ENCODE results near the gene STAT1. TPM values are rescaled to one million over a fixed set of nuclear protein-coding genes. Genes with fewer than 3 reads are reported as not detected.

Gene STAT1
- total and polyA plus RNA-seq, 4 donors = 21.6 to 80.1 (median 74.1) TPM

DNA sequence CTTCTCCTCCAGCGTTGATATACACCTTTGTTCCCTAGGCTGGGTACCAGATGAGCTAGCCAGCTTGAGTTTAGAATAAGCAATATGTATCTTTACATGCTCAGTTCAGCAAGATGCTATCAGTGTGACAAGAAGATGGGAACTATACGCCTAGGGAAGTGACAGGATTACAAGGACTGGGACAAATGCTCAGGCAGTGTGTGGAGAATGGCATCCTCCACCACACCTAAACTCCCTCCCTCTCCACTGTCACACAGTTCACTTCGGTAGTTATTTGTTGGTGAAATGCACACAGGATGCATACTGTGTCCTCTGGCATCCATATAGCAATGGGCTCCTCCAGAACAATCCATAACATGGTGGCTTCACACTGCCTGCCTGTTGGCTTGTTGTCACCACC, 7.7 kb downstream of the STAT1 start:
- Histone ChIP-seq H3K36me3 (ENCODE audit: control insufficient read depth in 4 of 4, insufficient read depth in 4 of 4, low read length in 4 of 4) (peaks cover 31 to 51% (median 43%) of the 10 kb centered on the region in 4 donors), H3K4me3 (no peak overlapping the region)

DNA sequence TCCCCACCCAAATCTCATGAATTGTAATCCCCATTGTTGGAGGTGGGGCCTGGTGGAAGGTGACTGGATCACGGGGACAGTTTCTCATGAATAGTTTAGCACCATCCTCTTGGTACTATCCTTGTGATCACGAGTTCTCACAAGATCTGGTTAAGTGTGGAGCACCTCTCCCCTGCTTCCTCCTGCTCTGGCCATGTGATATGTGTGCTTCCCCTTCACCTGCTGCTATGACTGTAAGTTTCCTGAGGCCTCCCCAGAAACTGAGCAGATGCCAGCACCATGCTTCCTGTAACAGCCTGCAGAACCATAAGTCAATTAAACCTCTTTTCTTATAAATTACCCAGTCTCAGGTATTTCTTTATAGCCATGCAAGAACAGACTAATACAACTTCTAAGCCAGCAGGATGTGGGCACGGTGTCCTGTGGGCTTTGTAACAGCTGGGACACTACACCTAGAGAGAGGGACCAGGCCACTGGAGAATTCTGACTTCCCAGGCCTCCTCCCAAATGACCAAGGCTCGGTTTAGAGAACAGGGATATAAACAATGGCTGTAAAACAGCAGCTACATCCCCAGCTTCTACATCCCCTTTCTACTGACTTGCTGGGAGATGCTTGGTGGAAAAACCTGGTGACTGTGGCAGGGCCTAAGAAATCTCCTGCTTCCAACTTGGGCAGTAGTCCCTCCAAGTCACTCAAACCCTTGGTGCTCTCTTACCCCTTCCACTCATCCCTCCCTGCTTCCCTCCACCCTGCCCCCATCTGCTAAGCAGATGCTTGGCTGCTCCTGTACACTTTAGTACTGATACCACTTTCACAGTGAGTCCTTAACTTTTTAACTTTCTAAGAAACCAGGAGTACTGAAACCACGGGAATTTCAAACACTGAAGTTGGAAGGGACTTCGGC, 10.3 kb downstream of the STAT1 start:
- TF ChIP-seq, protein P1, sequence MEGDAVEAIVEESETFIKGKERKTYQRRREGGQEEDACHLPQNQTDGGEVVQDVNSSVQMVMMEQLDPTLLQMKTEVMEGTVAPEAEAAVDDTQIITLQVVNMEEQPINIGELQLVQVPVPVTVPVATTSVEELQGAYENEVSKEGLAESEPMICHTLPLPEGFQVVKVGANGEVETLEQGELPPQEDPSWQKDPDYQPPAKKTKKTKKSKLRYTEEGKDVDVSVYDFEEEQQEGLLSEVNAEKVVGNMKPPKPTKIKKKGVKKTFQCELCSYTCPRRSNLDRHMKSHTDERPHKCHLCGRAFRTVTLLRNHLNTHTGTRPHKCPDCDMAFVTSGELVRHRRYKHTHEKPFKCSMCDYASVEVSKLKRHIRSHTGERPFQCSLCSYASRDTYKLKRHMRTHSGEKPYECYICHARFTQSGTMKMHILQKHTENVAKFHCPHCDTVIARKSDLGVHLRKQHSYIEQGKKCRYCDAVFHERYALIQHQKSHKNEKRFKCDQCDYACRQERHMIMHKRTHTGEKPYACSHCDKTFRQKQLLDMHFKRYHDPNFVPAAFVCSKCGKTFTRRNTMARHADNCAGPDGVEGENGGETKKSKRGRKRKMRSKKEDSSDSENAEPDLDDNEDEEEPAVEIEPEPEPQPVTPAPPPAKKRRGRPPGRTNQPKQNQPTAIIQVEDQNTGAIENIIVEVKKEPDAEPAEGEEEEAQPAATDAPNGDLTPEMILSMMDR (IDR thresholded peaks at IDR 0.05; ENCODE audit: control extremely low read depth, extremely low read depth) = no peak
- WGBS, 2 donors = 95 to 98% methylated on average over 6 of the region's 6 CpGs
- Histone ChIP-seq H3K36me3 (ENCODE audit: control insufficient read depth in 4 of 4, insufficient read depth in 4 of 4, low read length in 4 of 4) (peaks cover 41 to 65% (median 55%) of the 10 kb centered on the region in 4 donors), H3K27ac (ENCODE audit: low read depth in 1 of 2, low read length in 1 of 2) (no peak overlapping the region), H3K9me3 (ENCODE audit: control insufficient read depth in 4 of 4, insufficient read depth in 3 of 4, low read length in 3 of 4) (peaks cover 0 to 4% (median 0%) of the 10 kb centered on the region in 4 donors), H3K27me3 (ENCODE audit: control insufficient read depth in 3 of 3, insufficient read depth in 3 of 3, low read length in 2 of 3) (no peaks in the 10 kb centered on the region), H3K4me3 (no peak overlapping the region), H3K4me1 (ENCODE audit: control insufficient read depth in 5 of 5, insufficient read depth in 5 of 5, low read length in 5 of 5) (peaks cover 0 to 12% (median 0%) of the 10 kb centered on the region in 5 donors), H3K9ac (ENCODE audit: insufficient read depth in 1 of 2, low read length in 2 of 2) (no peak overlapping the region)
- ATAC-seq (ENCODE audit: insufficient read depth, low FRiP score) = no peak
- no peak for DNase-seq

More for the DNA sequence above, 7.7 kb downstream of the STAT1 start:
- H3K4me1 ChIP-seq (ENCODE audit: control insufficient read depth in 5 of 5, insufficient read depth in 5 of 5, low read length in 5 of 5) = peaks cover 0 to 12% (median 5%) of the 10 kb centered on the region in 5 donors
- 93 to 97% methylated on average over 3 of the region's 3 CpGs for WGBS, 2 donors
- H3K27me3 ChIP-seq (ENCODE audit: control insufficient read depth in 3 of 3, insufficient read depth in 3 of 3, low read length in 2 of 3) = no peaks in the 10 kb centered on the region
- no peak for DNase-seq
- no peak for ATAC-seq (ENCODE audit: insufficient read depth, low FRiP score)
- TF ChIP-seq, protein P1 (IDR thresholded peaks at IDR 0.05; ENCODE audit: control extremely low read depth, extremely low read depth) = no peak
- peaks cover 0 to 4% (median 0%) of the 10 kb centered on the region in 4 donors for H3K9me3 ChIP-seq (ENCODE audit: control insufficient read depth in 4 of 4, insufficient read depth in 3 of 4, low read length in 3 of 4)
- no peak overlapping the region for H3K27ac ChIP-seq (ENCODE audit: low read depth in 1 of 2, low read length in 1 of 2)
- H3K9ac ChIP-seq (ENCODE audit: insufficient read depth in 1 of 2, low read length in 2 of 2) = no peak overlapping the region

DNA sequence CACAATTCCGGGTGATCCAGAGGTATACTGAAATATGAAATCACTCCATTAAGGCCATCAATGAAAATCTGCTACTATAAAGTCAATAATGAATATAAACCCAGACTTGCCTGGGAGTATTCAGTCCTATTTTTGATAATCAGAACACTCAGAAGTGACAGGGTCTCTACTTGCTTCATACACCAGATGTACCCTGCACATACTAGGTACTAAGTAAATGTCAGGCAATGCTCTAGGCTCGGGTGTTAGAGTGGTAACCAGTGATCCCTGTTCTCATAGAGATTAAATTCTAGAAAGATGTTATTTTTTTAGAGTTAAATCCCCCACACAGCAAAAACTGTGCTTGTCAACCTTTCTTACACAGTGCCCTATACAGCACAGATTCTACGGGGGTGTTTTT, 12.3 kb downstream of the STAT1 start:
- TF ChIP-seq, protein P1 (IDR thresholded peaks at IDR 0.05; ENCODE audit: control extremely low read depth, extremely low read depth) = no peak

More for the DNA sequence above, 12.3 kb downstream of the STAT1 start:
- Histone ChIP-seq H3K27ac (ENCODE audit: low read depth in 1 of 2, low read length in 1 of 2) (no peak overlapping the region), H3K4me3 (no peak overlapping the region), H3K4me1 (ENCODE audit: control insufficient read depth in 5 of 5, insufficient read depth in 5 of 5, low read length in 5 of 5) (peaks cover 0 to 1% (median 0%) of the 10 kb centered on the region in 5 donors), H3K9me3 (ENCODE audit: control insufficient read depth in 4 of 4, insufficient read depth in 3 of 4, low read length in 3 of 4) (peaks cover 0 to 4% (median 0%) of the 10 kb centered on the region in 4 donors), H3K9ac (ENCODE audit: insufficient read depth in 1 of 2, low read length in 2 of 2) (no peak overlapping the region), H3K36me3 (ENCODE audit: control insufficient read depth in 4 of 4, insufficient read depth in 4 of 4, low read length in 4 of 4) (peaks cover 45 to 71% (median 60%) of the 10 kb centered on the region in 4 donors), H3K27me3 (ENCODE audit: control insufficient read depth in 3 of 3, insufficient read depth in 3 of 3, low read length in 2 of 3) (no peaks in the 10 kb centered on the region)
- ATAC-seq (ENCODE audit: insufficient read depth, low FRiP score) = no peak
- DNase-seq = no peak
- WGBS, 2 donors = 88% methylated on average over 3 of the region's 3 CpGs

Measured in lung (tissue), 12 donors.